ENCODE results near the gene PAF1. TPM values are rescaled to one million over a fixed set of nuclear protein-coding genes. Genes with fewer than 3 reads are reported as not detected.
A peak's percentile ranks its signal among the peaks of the same experiment; 100 is the strongest.

Gene PAF1
- total RNA-seq, 1 donor from 2014 or later, result 63.4 TPM

DNA sequence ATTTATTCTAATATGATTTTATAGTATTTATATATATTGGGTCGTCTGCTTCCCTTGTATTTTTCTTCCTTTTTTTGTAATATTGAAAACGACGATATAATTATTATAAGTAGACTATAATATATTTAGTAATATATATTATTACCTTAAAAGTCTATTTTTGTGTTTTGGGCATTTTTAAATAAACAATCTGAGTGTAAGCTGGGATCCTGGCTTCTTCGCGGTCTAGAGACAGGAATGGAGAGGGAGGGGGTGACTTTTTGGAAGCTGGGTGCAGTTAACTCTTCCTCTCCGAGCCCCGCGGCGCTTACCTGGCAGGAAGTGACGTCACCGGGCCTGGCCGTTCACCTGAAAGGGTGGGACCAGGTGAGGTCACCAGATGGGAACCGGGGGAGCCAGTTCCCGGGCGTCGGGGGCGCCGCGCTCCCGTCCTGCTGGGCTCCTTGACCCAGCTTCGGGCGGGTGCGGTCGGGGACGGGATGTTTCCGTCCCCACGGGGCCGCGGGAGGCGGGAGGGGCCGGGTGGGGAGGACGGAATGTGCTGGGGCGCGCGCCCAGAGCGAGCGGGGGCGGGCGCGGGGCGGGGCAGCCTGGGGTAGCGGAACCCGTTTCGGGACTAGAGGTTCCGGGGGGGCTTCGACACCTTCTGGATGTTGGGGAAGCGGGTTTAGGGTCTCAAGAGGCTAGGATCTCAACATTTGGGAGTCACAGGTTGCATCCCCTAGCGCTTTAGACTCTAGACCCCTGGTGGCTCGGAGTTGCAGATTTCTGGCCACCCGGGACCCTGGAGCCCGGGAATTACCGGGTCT, 18.5 kb upstream of the PAF1 start:
- peak overlapping the region; percentile 80 for H3K4me3 ChIP-seq (ENCODE audit: low read depth, low read length)
- DNase-seq (ENCODE audit: low read depth), result no peak
- TF ChIP-seq, protein P1, sequence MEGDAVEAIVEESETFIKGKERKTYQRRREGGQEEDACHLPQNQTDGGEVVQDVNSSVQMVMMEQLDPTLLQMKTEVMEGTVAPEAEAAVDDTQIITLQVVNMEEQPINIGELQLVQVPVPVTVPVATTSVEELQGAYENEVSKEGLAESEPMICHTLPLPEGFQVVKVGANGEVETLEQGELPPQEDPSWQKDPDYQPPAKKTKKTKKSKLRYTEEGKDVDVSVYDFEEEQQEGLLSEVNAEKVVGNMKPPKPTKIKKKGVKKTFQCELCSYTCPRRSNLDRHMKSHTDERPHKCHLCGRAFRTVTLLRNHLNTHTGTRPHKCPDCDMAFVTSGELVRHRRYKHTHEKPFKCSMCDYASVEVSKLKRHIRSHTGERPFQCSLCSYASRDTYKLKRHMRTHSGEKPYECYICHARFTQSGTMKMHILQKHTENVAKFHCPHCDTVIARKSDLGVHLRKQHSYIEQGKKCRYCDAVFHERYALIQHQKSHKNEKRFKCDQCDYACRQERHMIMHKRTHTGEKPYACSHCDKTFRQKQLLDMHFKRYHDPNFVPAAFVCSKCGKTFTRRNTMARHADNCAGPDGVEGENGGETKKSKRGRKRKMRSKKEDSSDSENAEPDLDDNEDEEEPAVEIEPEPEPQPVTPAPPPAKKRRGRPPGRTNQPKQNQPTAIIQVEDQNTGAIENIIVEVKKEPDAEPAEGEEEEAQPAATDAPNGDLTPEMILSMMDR (conservative IDR thresholded peaks at IDR 0.05; ENCODE audit: low read depth, low read length), result no peak

DNA sequence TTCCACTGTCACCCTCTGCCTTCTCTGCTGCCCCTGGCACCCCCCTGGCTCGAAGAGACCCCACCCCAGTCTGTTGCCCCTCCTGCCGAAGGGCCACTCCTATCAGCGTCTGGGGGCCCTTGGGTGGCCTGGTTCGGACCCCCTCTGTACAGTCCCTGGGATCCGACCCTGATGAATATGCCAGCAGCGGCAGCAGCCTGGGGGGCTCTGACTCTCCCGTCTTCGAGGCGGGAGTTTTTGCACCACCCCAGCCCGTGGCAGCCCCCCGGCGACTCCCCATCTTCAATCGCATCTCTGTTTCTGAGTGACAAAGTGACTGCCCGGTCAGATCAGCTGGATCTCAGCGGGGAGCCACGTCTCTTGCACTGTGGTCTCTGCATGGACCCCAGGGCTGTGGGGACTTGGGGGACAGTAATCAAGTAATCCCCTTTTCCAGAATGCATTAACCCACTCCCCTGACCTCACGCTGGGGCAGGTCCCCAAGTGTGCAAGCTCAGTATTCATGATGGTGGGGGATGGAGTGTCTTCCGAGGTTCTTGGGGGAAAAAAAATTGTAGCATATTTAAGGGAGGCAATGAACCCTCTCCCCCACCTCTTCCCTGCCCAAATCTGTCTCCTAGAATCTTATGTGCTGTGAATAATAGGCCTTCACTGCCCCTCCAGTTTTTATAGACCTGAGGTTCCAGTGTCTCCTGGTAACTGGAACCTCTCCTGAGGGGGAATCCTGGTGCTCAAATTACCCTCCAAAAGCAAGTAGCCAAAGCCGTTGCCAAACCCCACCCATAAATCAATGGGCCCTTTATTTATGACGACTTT, 17.7 kb upstream of the PAF1 start:
- H3K4me3 ChIP-seq (ENCODE audit: low read depth, low read length), result peak overlapping the region; percentile 80
- no peak for DNase-seq (ENCODE audit: low read depth)
- TF ChIP-seq, protein P1 (conservative IDR thresholded peaks at IDR 0.05; ENCODE audit: low read depth, low read length), result no peak

DNA sequence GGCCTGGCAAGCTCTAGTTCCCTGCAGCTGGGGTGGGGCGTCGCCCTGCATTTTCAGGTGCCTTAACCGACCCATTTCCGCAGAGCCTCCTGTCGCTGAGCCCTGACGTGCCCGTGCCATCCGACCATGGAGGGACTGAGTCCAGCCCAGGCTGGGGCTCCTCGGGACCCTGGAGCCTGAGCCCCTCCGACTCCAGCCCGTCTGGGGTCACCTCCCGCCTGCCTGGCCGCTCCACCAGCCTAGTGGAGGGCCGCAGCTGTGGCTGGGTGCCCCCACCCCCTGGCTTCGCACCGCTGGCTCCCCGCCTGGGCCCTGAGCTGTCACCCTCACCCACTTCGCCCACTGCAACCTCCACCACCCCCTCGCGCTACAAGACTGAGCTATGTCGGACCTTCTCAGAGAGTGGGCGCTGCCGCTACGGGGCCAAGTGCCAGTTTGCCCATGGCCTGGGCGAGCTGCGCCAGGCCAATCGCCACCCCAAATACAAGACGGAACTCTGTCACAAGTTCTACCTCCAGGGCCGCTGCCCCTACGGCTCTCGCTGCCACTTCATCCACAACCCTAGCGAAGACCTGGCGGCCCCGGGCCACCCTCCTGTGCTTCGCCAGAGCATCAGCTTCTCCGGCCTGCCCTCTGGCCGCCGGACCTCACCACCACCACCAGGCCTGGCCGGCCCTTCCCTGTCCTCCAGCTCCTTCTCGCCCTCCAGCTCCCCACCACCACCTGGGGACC, 16.9 kb upstream of the PAF1 start:
- TF ChIP-seq, protein P1 (conservative IDR thresholded peaks at IDR 0.05; ENCODE audit: low read depth, low read length), result no peak
- peak overlapping the region; percentile 80 for H3K4me3 ChIP-seq (ENCODE audit: low read depth, low read length)
- DNase-seq (ENCODE audit: low read depth), result no peak

DNA sequence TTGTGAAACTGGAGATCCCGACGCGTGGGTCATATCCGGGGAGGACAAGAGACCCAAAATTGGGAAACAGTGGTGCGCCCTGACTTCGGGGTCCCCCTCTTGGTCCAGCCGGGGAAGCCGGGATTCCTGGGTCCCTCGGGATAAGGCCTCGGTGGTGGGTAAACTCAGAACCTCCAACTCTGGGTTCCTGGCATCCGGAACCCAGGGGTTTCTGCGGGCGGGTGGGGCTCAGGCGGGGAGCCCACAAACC, 16.4 kb upstream of the PAF1 start:
- TF ChIP-seq, protein P1 (conservative IDR thresholded peaks at IDR 0.05; ENCODE audit: low read depth, low read length), result no peak
- no peak for DNase-seq (ENCODE audit: low read depth)
- H3K4me3 ChIP-seq (ENCODE audit: low read depth, low read length), result peak overlapping the region; percentile 80

DNA sequence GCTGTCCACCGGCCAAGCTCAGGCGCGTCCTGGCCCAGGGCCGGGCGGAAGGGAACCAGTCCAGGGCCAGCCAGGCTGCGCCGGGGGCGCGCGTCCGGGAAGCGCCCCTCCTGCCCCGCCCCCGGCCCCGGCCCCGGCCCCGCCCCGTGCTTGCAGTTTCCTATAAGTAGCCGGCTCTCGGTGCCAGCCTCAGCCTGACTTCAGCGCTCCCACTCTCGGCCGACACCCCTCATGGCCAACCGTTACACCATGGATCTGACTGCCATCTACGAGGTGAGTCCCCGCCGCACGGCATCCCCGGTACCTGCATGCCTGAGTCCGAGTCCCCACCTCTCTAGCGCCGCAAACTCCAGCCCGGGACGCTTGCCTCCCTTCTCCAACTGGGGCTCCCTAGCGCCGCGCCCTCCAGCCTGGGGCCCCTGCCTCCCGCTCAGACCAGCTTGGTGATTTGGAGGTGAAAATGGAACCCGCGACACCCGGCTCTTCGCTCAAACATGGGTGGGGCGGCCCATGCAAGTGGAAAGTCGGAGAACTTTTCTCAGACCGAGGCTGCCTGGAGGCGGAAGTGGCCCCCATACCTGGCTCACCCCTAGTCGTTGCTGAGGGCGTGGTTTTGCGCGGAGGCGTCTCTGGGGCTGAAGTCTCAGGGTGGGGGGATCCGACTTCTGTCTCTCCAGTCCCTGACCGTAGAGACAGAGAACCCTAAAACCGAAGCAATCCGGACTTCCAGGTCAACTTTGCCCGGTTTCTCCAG, 15.9 kb upstream of the PAF1 start, which contains the start of gene ZFP36:
ZFP36 (plus strand) TSS at position 192 of the 754 bp plus-strand sequence; CDS start at position 250, 58 bp downstream.
- DNase-seq (ENCODE audit: low read depth), result no peak
- peak within 1 kb of the TSS; percentile 80 for H3K4me3 ChIP-seq (ENCODE audit: low read depth, low read length)
- TF ChIP-seq, protein P1 (conservative IDR thresholded peaks at IDR 0.05; ENCODE audit: low read depth, low read length), result no peak

DNA sequence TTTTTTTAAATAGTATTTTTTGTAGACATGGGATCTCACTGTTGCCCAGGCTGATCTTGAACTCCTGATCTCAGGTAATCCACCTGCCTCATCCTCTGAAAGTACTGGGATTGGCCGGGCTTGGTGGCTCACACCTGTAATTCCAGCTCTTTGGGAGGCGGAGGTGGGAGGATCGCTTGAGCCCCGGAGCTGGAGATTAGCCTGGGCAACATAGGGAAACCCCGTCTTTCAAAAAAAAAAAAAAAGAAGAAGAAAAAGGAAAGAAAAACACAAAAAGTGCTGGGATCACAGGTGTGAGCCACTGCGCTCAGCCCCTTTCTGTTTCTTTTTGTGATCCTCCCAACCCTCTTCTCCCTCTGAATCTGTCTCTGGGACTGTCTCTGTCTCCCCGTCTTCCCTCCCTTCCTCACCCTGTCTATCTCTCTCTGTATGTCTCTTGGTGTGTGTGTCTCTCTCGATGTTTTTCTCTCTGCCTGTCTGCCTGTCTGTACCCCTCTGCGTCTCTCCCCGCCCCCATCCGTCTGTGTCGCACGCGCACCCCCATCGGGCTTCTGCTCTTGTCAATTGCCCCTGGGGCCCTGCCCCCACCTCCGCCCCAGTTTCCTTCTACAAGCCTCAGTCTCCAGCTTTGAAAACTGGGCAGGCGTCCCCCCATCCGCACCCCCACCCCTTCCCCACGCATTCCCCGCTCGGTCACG, 15.2 kb upstream of the PAF1 start:
- DNase-seq (ENCODE audit: low read depth), result no peak
- H3K4me3 ChIP-seq (ENCODE audit: low read depth, low read length), result peak overlapping the region; percentile 80
- TF ChIP-seq, protein P1 (conservative IDR thresholded peaks at IDR 0.05; ENCODE audit: low read depth, low read length), result no peak

Measured in epithelial cell of proximal tubule (primary cell).